ENCODE results near the gene C2orf78. TPM values are rescaled to one million over a fixed set of nuclear protein-coding genes. Genes with fewer than 3 reads are reported as not detected.

C2orf78 gene
- total and polyA plus RNA-seq, 7 donors = not detected

GRCh38 chr2:73823416-73823815 lies 39.4 kb downstream of the C2orf78 start:
- TF ChIP-seq EP300 (IDR thresholded peaks at IDR 0.05) (no peak), POLR2A (IDR thresholded peaks at IDR 0.05) (no peak), POLR2AphosphoS5 (IDR thresholded peaks at IDR 0.05) (no peak), CTCF (IDR thresholded peaks at IDR 0.05) (no peak)
- Histone ChIP-seq H3K27ac (no peak overlapping the region), H3K36me3 (no peaks in the 10 kb centered on the region), H3K9me3 (no peaks in the 10 kb centered on the region), H3K27me3 (no peaks in the 10 kb centered on the region), H3K4me3 (no peak overlapping the region), H3K4me1 (peaks cover 0 to 31% (median 17%) of the 10 kb centered on the region in 4 donors)
- 21 to 65% methylated on average over 2 of the region's 2 CpGs for WGBS, 2 donors
- intact Hi-C loops (cut with DNase I) = loop anchor here (10.0 kb wide), 4 partner anchors 161 to 651 kb away; partner anchors contain the start of genes MRPL53 and TET3
- no peak for DNase-seq

GRCh38 chr2:73823916-73824523 lies 40.0 kb downstream of the C2orf78 start:
- intact Hi-C loops (cut with DNase I) = loop anchor here (10.0 kb wide), 4 partner anchors 161 to 651 kb away; partner anchors contain the start of genes MRPL53 and TET3
- H3K27me3 ChIP-seq = no peaks in the 10 kb centered on the region
- DNase-seq = no peak
- H3K4me3 ChIP-seq = no peak overlapping the region
- TF ChIP-seq POLR2AphosphoS5 (IDR thresholded peaks at IDR 0.05) = no peak
- TF ChIP-seq EP300 (IDR thresholded peaks at IDR 0.05) = no peak
- TF ChIP-seq CTCF (IDR thresholded peaks at IDR 0.05) = peak; percentile 57 to 83 (median 73)
- no peak for TF ChIP-seq POLR2A (IDR thresholded peaks at IDR 0.05)
- peak overlapping the region in 1 of 4 donors; percentile 1 for H3K27ac ChIP-seq
- peaks cover 0 to 33% (median 18%) of the 10 kb centered on the region in 4 donors for H3K4me1 ChIP-seq
- H3K9me3 ChIP-seq = no peaks in the 10 kb centered on the region
- H3K36me3 ChIP-seq = no peaks in the 10 kb centered on the region
- WGBS, 2 donors = 5 to 13% methylated on average over 3 of the region's 3 CpGs

- Histone ChIP-seq H3K4me1 (peaks cover 0 to 45% (median 28%) of the 10 kb centered on the region in 4 donors), H3K36me3 (no peaks in the 10 kb centered on the region), H3K27me3 (no peaks in the 10 kb centered on the region), H3K9me3 (no peaks in the 10 kb centered on the region), H3K4me3 (no peak overlapping the region), H3K27ac (no peak overlapping the region)
- DNase-seq = no peak
- TF ChIP-seq CTCF (IDR thresholded peaks at IDR 0.05) = no peak
- TF ChIP-seq POLR2AphosphoS5 (IDR thresholded peaks at IDR 0.05) = no peak
- no peak for TF ChIP-seq EP300 (IDR thresholded peaks at IDR 0.05)
- TF ChIP-seq POLR2A (IDR thresholded peaks at IDR 0.05) = no peak
- WGBS, 2 donors = 91 to 92% methylated on average over 4 of the region's 4 CpGs
- intact Hi-C loops (cut with DNase I) = loop anchor here (10.0 kb wide), 4 partner anchors 159 to 649 kb away; partner anchors contain the start of genes MRPL53 and TET3
These were observed 41.4 kb downstream of the C2orf78 start for GRCh38 chr2:73825408-73825807.

GRCh38 chr2:73827018-73827417 lies 43.0 kb downstream of the C2orf78 start:
- peaks cover 0 to 55% (median 35%) of the 10 kb centered on the region in 4 donors for H3K4me1 ChIP-seq
- H3K36me3 ChIP-seq = no peaks in the 10 kb centered on the region
- intact Hi-C loops (cut with DNase I) = loop anchor here (10.0 kb wide), 4 partner anchors 158 to 648 kb away; partner anchors contain the start of genes MRPL53 and TET3
- no peak overlapping the region for H3K4me3 ChIP-seq
- TF ChIP-seq POLR2AphosphoS5 (IDR thresholded peaks at IDR 0.05) (no peak), CTCF (IDR thresholded peaks at IDR 0.05) (peak in 3 of 4 experiments; percentile 16 to 41 (median 26)), POLR2A (IDR thresholded peaks at IDR 0.05) (no peak)
- peak overlapping the region in 2 of 4 donors; percentile 38 to 96 for H3K27ac ChIP-seq
- H3K27me3 ChIP-seq = no peaks in the 10 kb centered on the region
- no peaks in the 10 kb centered on the region for H3K9me3 ChIP-seq
- no peak for DNase-seq
- 13 to 24% methylated on average over 2 of the region's 2 CpGs for WGBS, 2 donors

Measured in sigmoid colon (tissue), 7 donors.